HG03066 (cell line): ENCODE results near the gene GPR156.

Experiments used
- ATAC-seq: cut with Tn5 transposase; IDR thresholded peaks from one replicate; pipeline ENCODE4 v1.9.1; 2021; ENCODE audit warnings: low read depth; ENCODE audit not compliant: unreplicated experiment

The GPR156 gene

GRCh38 chr3:120137548-120137947 is 147.5 kb downstream of the GPR156 start:
- no peak for ATAC-seq

GRCh38 chr3:120130656-120131055 is 154.4 kb downstream of the GPR156 start:
- no peak for ATAC-seq

- ATAC-seq: no peak
Observed at GRCh38 chr3:120129718-120130513, 155.1 kb downstream of the GPR156 start.

GRCh38 chr3:120129051-120129450 is 156.0 kb downstream of the GPR156 start:
- no peak for ATAC-seq

GRCh38 chr3:120125992-120126391 is 159.0 kb downstream of the GPR156 start:
- ATAC-seq: no peak

GRCh38 chr3:120119846-120120510 is 165.0 kb downstream of the GPR156 start:
- ATAC-seq: no peak
